BJ (cell line): ENCODE measurements around the gene CLEC16A. TPM values are rescaled to one million over a fixed set of nuclear protein-coding genes. Genes with fewer than 3 reads are reported as not detected.

ENCODE experiments used
- CTCF ChIA-PET: fragments of 350-600 bp; formaldehyde crosslinking; extraction: SDS; loops from one replicate; lab custom pipeline; 2021; ENCODE audit warnings: antibody characterized with exemption, inconsistent platforms; lab: Yijun Ruan, JAX
- POLR2A ChIA-PET: fragments of 300-600 bp; sonication (Branson Sonifier 250); formaldehyde crosslinking; extraction: SDS; loops from one replicate; lab custom pipeline; 2021; ENCODE audit warnings: antibody characterized with exemption; lab: Charles Lee
- DNase-seq: peaks from one replicate; pipeline ENCODE4 v3.0.0-alpha.2; 2011; ENCODE audit warnings: low read depth
- H3K27me3 ChIP-seq: 2 replicates; pipeline ENCODE4 v1.6.0; 2011; ENCODE audit warnings: low read length; ENCODE audit not compliant: control insufficient read depth, insufficient read depth
- H3K36me3 ChIP-seq: 2 replicates; pipeline ENCODE4 v1.5.1; 2011; ENCODE audit warnings: low read length; ENCODE audit not compliant: control insufficient read depth, insufficient read depth
- H3K4me3 ChIP-seq: 2 replicates; pipeline ENCODE4 v1.5.1; 2011; ENCODE audit warnings: low read depth, mild to moderate bottlenecking, control low read depth, low read length
- CTCF ChIP-seq: IDR thresholded peaks from 2 replicates; pipeline ENCODE4 v1.5.1; 2011; ENCODE audit warnings: low read depth, mild to moderate bottlenecking, control low read depth, inconsistent platforms, low read length, moderate library complexity; ENCODE audit not compliant: insufficient read depth
- polyA plus RNA-seq: library from polyadenylated mRNA; depleted of rRNA; stranded (reverse); fragments of >200 nt; gene quantifications from 2 replicates; pipeline ENCODE4 v1.2.3, GENCODE V29; 2011

Gene CLEC16A
- polyA plus RNA-seq, 1 experiment: 8.7 TPM

DNA sequence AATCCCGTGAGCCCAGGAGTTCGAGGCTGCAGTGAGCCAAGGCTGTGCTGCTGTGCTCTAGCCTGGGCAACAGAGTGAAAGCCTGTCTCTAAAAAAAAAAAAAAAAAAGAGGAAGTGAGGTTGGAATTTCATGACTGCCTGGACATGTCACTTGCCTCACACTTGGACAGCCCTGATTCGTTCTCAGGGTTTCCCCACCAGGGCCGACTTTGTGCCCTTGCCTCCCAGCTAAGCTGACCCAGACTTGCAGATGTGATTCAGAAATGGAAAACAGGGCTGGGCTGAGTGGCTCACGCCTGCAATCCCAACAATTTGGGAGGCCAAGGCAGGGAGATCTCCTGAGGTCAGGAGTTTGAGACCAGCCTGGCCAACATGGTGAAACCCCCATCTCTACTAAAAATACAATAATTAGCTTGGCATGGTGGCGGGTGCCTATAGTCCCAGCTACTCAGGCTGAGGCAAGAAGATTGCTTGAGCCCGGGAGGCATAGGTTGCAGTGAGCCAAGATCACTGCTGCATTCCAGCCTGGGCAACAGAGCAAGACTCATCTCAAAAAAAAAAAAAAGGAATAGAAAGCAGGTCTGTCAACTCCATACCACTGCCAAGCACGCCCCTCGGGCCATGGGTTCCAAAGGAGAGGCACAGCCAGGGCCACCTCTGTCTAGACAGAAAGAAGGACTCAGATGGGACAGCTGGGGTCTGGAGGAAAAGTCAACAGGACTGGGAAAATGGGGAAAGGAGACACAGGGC lies 264.7 kb downstream of the CLEC16A start:
- DNase-seq: no peak
- TF ChIP-seq CTCF: no peak
- Histone ChIP-seq H3K4me3 (no peak overlapping the region), H3K27me3 (no peaks in the 10 kb centered on the region), H3K36me3 (no peaks in the 10 kb centered on the region)
- ChIA-PET POLR2A (no interaction called here), CTCF (interaction anchor here (1.0 to 3.0 kb wide), 3 partner anchors 9 to 245 kb away, joined by 4 to 17 read pairs (median 6); partner anchors contain the start of gene SOCS1)

- no peak for TF ChIP-seq CTCF
- no peak overlapping the region for H3K4me3 ChIP-seq
- H3K36me3 ChIP-seq: no peaks in the 10 kb centered on the region
- ChIA-PET POLR2A (no interaction called here), CTCF (interaction anchor here (1.0 to 3.0 kb wide), 2 partner anchors 8 to 46 kb away, joined by 4 to 17 read pairs; partner anchors contain the start of gene SOCS1)
- H3K27me3 ChIP-seq: no peaks in the 10 kb centered on the region
- no peak for DNase-seq
These were observed 265.9 kb downstream of the CLEC16A start for GRCh38 chr16:11210260-11210659.

DNA sequence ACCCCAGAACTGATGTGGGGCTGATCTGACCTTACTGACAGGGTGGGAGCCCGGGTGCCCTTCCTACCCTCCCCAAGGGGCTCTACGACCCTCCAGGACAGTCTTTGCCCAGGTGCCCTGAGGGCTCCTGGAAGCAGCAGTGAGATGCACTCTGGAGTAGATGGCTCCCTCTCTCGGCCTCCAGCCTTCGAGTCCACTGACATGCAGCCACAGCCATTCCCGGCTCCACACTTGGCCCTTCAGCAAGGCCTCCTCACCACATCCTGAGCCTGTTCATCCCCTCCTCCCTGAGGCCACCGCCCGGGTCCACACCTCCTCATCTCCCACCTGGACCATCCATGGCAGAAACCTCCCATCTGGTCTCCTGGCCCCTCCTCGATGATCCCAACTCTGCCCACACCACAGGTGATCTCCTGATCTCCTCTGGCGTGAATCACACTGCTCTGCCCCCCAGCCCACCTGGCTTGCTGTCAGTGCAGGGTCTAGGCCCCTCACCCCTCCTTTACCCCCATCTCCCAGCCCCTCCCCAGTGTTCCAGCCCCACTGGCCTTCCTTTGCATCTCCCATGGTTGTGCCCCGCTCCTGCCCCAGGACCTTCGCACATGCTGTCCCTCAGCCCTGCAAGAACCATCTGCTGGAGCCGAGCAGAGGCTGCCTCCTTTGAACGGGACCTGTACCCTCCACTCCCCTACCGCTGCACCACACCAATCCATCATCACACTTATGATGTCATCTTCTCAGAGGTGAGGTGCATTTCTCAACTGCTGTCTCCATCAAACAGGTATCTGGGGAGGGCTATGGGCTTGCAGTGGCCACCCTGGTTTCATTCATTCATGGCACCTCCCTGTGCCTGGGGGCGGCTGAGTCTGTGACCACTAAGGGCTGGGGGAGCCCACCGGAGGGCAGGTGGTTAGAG lies 267.0 kb downstream of the CLEC16A start:
- Histone ChIP-seq H3K36me3 (no peaks in the 10 kb centered on the region), H3K4me3 (no peak overlapping the region), H3K27me3 (no peaks in the 10 kb centered on the region)
- no peak for TF ChIP-seq CTCF
- ChIA-PET CTCF (interaction anchor here (0.5 kb wide), 1 partner anchor 193 kb away, joined by 3 read pairs; no protein-coding TSS in a partner anchor), POLR2A (no interaction called here)
- DNase-seq: no peak

DNA sequence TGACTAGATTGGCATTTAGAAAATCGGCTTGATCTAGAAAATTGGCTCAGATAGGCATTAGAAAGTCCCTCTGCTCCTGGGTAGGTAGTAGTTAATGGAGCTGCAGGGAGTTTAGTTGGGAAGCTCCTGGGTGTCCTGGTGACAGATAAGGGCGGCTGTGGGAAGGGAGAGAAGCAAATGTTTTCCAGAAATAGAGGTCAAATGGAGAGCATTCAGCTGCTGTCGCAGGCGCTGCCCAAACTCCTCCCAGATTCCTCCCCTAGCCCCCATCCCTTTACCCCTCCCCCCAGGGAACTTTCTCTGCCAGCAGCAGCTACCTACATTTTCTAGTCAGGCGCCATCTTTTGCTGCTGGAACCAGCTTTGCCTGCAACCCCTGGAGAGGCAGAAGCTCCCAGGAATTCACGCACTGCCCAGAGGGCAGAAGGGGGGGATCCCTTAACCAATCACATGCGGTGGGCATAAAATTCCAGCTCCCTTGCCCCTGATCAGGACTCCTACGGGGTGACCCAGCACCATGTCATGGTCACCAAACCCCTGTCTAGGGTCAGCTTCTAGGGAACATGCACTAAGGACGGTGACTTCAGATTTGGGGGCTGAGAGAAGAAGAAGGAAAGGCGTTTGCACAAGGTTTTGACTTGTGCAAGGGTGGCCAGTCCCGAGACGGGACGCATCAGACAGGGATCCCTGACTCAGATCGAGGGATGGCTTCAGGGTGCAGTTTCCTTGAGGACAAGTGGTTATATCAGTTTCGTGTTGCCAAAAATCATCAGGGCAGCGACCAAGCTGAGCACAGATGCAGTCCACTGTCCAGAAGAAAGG lies 267.8 kb downstream of the CLEC16A start:
- ChIA-PET CTCF (interaction anchor here (0.5 kb wide), 1 partner anchor 194 kb away, joined by 3 read pairs; no protein-coding TSS in a partner anchor), POLR2A (no interaction called here)
- Histone ChIP-seq H3K36me3 (no peaks in the 10 kb centered on the region), H3K27me3 (no peaks in the 10 kb centered on the region), H3K4me3 (no peak overlapping the region)
- no peak for DNase-seq
- TF ChIP-seq CTCF: no peak
